ENCODE data around the gene ZNF827.

- TF ChIP-seq GATA2 (IDR thresholded peaks at IDR 0.05; ENCODE audit: low read depth, low read length) (no peak), GATA3 (IDR thresholded peaks at IDR 0.05; ENCODE audit: low read depth, low read length) (no peak)
These were observed 18.4 kb downstream of the ZNF827 start for GRCh38 chr4:145920205-145920604.

All from SH-SY5Y (cell line).